Breast epithelium (tissue), 4 donors: ENCODE results near the gene GNG8. TPM values are rescaled to one million over a fixed set of nuclear protein-coding genes. Genes with fewer than 3 reads are reported as not detected.

Source experiments
- DNase-seq, 2 donors: peaks; one replicate each; pipeline ENCODE4 v3.0.0-alpha.2; 2019; ENCODE audit warnings: low spot score in 2 of 2
- H3K27ac ChIP-seq, 2 donors: fragments of 200-600 bp; sonication (generic) in 1 of 2; one replicate each; pipeline ENCODE4 v1.5.1; 2016 to 2019; ENCODE audit warnings: mild to moderate bottlenecking in 1 of 2
- H3K27me3 ChIP-seq, 2 donors: fragments of 200-600 bp; sonication (generic) in 1 of 2; one replicate each; pipeline versions ENCODE4 v1.5.1 to v1.6.0; 2017 to 2019; ENCODE audit warnings: control low read depth in 1 of 2, mild to moderate bottlenecking in 1 of 2
- H3K36me3 ChIP-seq: fragments of 200-600 bp; one replicate; pipeline ENCODE4 v1.5.1; 2019
- H3K4me1 ChIP-seq, 2 donors: fragments of 200-600 bp; sonication (generic); one replicate each; pipeline ENCODE4 v1.5.1; 2016 to 2019; ENCODE audit warnings: control low read depth in 1 of 2
- H3K4me3 ChIP-seq, 3 donors: fragments of 200-600 bp; sonication (generic); 1 replicate in 2 of 3; 2 replicates in 1 of 3; pipeline ENCODE4 v1.5.1; 2016 to 2019; ENCODE audit warnings: mild to moderate bottlenecking in 3 of 3, moderate library complexity in 2 of 3
- H3K9me3 ChIP-seq, 2 donors: fragments of 200-600 bp; sonication (generic) in 1 of 2; one replicate each; pipeline ENCODE4 v1.5.1; 2016 to 2019; ENCODE audit warnings: control low read depth in 1 of 2
- POLR2A ChIP-seq: fragments of 450-650 bp; IDR thresholded peaks from one replicate; pipeline ENCODE4 v1.6.1; 2016; ENCODE audit warnings: antibody characterized with exemption, mild to moderate bottlenecking, moderate library complexity
- POLR2AphosphoS5 ChIP-seq, 3 donors: sonication (generic); formaldehyde crosslinking; IDR thresholded peaks; one replicate each; pipeline ENCODE4 v1.6.1; 2017; ENCODE audit warnings: antibody characterized with exemption in 3 of 3
- intact Hi-C: fragments of 100-400 bp; cut with DNase I; formaldehyde crosslinking; loops from one replicate; pipeline ENCODE4 v1.15.1; 2023; ENCODE audit warnings: low total_unique reads
- total RNA-seq, 3 donors: library from RNA; depleted of rRNA; stranded (reverse); fragments of >200 nt; gene quantifications; one replicate each; pipeline ENCODE4 v1.1.0, GENCODE V29; 2016
- TF ChIP-seq, protein P1 (sequence below), 3 donors: fragments of 450-650 bp; IDR thresholded peaks; one replicate each; pipeline ENCODE4 v1.5.1; 2016 to 2017; ENCODE audit warnings: antibody characterized with exemption in 3 of 3, mild to moderate bottlenecking in 3 of 3, moderate library complexity in 3 of 3

The GNG8 gene
- total RNA-seq, 3 donors from 2014 or later: not detected

DNA sequence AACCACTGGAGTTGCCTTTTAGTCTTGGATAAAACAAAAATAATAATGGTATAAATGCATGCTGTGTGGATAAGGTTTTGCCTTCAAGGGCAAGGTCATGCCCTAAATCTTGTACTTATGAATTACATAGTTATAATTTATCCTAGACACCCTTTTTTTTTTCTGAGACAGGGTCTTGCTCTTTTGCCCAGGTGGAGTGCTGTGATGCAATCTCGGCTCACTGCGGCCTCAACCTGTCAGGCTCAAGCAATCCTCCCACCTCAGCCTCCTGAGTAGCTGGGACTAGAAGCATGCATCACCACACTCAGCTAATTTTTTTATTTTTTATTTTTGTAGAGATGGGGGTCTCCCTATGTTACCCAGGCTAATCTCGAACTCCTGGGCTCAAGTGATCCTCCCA lies 32.7 kb upstream of the GNG8 start:
- Histone ChIP-seq H3K4me3 (no peak overlapping the region), H3K36me3 (no peaks in the 10 kb centered on the region), H3K9me3 (no peaks in the 10 kb centered on the region), H3K27ac (no peak overlapping the region), H3K4me1 (no peaks in the 10 kb centered on the region), H3K27me3 (no peaks in the 10 kb centered on the region)
- TF ChIP-seq POLR2A (no peak), POLR2AphosphoS5 (IDR thresholded peaks at IDR 0.05) (no peak)
- TF ChIP-seq, protein P1, sequence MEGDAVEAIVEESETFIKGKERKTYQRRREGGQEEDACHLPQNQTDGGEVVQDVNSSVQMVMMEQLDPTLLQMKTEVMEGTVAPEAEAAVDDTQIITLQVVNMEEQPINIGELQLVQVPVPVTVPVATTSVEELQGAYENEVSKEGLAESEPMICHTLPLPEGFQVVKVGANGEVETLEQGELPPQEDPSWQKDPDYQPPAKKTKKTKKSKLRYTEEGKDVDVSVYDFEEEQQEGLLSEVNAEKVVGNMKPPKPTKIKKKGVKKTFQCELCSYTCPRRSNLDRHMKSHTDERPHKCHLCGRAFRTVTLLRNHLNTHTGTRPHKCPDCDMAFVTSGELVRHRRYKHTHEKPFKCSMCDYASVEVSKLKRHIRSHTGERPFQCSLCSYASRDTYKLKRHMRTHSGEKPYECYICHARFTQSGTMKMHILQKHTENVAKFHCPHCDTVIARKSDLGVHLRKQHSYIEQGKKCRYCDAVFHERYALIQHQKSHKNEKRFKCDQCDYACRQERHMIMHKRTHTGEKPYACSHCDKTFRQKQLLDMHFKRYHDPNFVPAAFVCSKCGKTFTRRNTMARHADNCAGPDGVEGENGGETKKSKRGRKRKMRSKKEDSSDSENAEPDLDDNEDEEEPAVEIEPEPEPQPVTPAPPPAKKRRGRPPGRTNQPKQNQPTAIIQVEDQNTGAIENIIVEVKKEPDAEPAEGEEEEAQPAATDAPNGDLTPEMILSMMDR (IDR thresholded peaks at IDR 0.05): no peak
- intact Hi-C loops: no loop called here
- DNase-seq: no peak

DNA sequence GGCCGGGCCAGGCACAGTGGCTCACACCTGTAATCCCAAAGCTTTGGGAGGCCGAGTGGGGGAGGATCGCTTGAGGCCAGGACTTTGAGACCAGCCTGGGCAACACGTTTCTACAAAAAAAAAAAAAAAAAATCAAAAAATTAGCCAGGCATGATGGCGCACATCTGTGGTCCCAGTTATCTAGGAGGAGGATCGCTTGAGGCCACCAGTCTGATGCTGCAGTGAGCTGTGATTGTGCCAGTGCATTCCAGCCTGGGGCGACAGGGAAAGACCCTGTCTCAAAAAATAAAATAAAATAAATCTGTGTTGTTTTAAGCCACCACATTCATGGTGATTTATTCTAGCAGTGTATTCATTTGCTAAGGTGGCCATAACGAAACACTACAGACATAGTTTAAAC lies 29.1 kb upstream of the GNG8 start:
- no peak overlapping the region for H3K4me3 ChIP-seq
- TF ChIP-seq POLR2AphosphoS5 (IDR thresholded peaks at IDR 0.05) (no peak), POLR2A (no peak)
- TF ChIP-seq, protein P1 (IDR thresholded peaks at IDR 0.05): no peak
- H3K27ac ChIP-seq: no peak overlapping the region
- DNase-seq: no peak
- intact Hi-C loops: no loop called here
- no peaks in the 10 kb centered on the region for H3K9me3 ChIP-seq
- peaks cover 0 to 4% of the 10 kb centered on the region in 2 donors for H3K27me3 ChIP-seq
- H3K4me1 ChIP-seq: peaks cover 5% of the 10 kb centered on the region in 2 donors
- H3K36me3 ChIP-seq: no peaks in the 10 kb centered on the region

DNA sequence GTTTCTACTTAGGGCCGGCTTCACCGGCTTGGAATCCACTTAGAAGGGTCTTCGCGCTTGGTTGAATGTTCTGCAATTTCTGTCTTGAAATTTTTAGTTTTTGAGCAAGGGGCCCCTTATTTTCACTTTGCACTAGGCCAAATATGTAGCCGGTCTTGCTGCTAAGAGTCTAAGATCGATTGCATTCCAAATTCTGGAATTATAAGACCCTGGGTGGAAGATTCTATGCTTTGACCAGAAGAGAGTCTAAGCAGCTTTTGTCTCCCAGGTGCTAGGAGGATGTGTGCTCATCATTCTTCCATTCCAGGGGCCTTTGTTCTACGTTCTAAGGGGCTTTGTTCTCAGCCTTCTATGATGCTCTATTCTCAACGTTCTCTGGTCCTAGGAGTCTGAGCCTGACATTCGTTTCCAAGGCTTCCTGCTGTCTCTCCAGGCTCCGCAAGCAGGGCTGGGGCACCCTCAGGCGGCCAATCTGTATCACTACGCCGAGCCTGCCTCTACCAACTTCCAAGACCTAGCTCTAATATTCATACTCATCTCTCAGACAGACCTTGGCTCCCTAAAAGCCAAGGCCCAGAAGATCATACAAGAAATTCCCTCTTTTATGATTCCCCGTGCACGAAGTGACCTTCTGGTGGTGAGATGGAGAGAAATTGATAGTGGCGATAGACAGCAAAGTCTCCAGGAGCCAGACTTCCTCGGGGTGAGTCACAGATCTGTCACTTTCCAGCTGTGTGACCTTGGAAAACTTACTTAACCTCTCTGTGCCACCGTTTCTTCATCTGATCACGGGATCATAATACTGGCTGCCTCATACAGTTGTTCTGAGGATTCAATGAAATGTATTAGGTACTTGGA lies 26.0 kb upstream of the GNG8 start:
- H3K27ac ChIP-seq: peak overlapping the region; percentile 77 to 83
- peaks cover 0 to 18% of the 10 kb centered on the region in 2 donors for H3K27me3 ChIP-seq
- H3K4me3 ChIP-seq: peak overlapping the region; percentile 27 to 88 (median 63)
- DNase-seq: peak; percentile 85 to 88
- TF ChIP-seq, protein P1 (IDR thresholded peaks at IDR 0.05): peak; percentile 60 to 87 (median 87)
- no peak for TF ChIP-seq POLR2A
- TF ChIP-seq POLR2AphosphoS5 (IDR thresholded peaks at IDR 0.05): peak in 2 of 3 donors; percentile 39 to 54
- H3K4me1 ChIP-seq: peaks cover 5 to 12% of the 10 kb centered on the region in 2 donors
- no peaks in the 10 kb centered on the region for H3K9me3 ChIP-seq
- intact Hi-C loops: loop anchor here (5.0 kb wide), 1 partner anchor 45 kb away; no protein-coding TSS in a partner anchor
- H3K36me3 ChIP-seq: no peaks in the 10 kb centered on the region

DNA sequence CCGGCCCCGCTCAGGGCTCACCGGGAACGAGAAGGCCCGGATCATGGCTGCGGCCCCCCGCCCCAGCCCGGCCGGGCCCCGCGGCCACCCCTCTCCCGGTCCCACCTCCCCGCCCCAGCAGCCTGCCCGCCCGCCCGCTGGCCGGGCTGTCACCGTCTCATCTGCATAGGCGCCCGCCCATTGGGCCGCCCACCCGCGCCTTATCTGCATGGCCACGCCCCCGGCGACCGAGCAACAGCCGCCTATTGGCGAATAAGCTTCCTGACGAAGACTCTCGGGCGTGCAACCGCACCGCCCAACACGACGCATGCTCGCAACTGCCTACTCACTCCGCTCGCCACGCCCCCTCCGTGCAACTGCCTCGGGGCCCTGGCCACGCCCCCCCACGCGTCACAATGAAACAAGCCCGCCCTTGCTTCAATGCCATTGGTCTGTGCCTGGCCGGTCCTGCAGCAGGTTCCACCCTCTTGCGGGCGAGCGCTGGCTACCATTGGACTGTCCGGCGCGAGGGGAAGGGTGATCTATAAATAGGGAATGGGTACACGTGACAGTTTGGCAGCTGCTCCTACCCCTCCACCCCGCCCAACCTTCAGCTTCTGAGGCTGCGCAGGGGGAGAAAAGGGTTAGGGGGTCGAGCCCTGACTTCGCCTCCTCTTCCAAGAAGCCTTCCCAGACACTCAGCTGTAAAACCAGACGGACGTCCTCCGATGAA lies 25.2 kb upstream of the GNG8 start, which contains the start of gene DACT3:
TSS of gene DACT3 (minus strand) at position 163 of the 712 bp plus-strand sequence. CDS start at position 45, 118 bp downstream.
- peak within 1 kb of the TSS; percentile 82 to 83 for H3K27ac ChIP-seq
- intact Hi-C loops: loop anchor here (5.0 kb wide), 1 partner anchor 44 kb away; no protein-coding TSS in a partner anchor
- no peaks in the 10 kb centered on the region for H3K9me3 ChIP-seq
- peaks cover 0 to 18% of the 10 kb centered on the region in 2 donors for H3K27me3 ChIP-seq
- peak; percentile 100 for DNase-seq
- TF ChIP-seq POLR2AphosphoS5 (IDR thresholded peaks at IDR 0.05) (peak; percentile 24 to 73 (median 38)), POLR2A (no peak)
- TF ChIP-seq, protein P1 (IDR thresholded peaks at IDR 0.05): peak in 2 of 3 donors; percentile 15 to 39
- peaks cover 5 to 12% of the 10 kb centered on the region in 2 donors for H3K4me1 ChIP-seq
- H3K36me3 ChIP-seq: no peaks in the 10 kb centered on the region
- peak within 1 kb of the TSS; percentile 54 to 88 (median 63) for H3K4me3 ChIP-seq
